ENCODE results near the gene MYL11. TPM values are rescaled to one million over a fixed set of nuclear protein-coding genes. Genes with fewer than 3 reads are reported as not detected.

MYL11 gene
- total RNA-seq, 2 donors from 2014 or later: 3.5 to 23.5 TPM

DNA sequence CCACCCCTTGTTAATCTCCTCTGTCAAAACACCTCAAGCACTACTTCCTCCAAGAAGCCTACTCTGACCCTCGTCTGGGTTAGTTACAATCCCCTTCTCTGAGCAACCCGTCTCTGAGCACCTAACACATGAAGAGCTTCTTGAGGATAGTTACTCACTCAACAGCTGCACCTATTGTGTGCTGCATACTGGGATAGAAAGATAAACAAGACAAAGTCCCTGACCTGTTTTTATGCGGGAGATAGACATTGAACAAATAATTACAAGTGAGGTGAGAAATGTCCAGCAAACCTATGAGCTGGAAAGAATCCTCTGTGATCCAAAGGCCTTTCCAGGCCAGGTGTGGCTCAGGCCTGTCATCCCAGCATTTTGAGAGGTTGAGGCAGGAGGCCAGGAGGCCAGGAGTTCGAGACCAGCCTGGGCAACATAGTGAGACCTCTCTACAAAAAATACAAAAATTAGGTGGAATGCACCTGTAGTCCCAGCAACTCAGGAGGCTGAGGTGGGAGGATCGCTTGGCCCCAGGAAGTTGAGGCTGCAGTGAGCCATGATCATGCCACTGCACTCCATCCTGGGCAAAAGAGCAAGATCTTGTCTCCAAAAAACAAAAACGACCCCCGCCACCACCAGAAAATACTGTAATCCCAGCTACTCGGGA is 27.3 kb downstream of the MYL11 start:
- intact Hi-C loops (cut with DNase I): loop anchor here (10.0 kb wide), 1 partner anchor 307 kb away; the partner anchor contains the start of genes TBX6 and YPEL3
- H3K9me3 ChIP-seq: no peaks in the 10 kb centered on the region
- 76% methylated on average over 8 of the region's 8 CpGs for WGBS
- no peak for DNase-seq (ENCODE audit: low spot score)
- no peak for TF ChIP-seq POLR2A (IDR thresholded peaks at IDR 0.05)
- H3K4me3 ChIP-seq: no peak overlapping the region
- no peak overlapping the region for H3K27ac ChIP-seq
- no peaks in the 10 kb centered on the region for H3K36me3 ChIP-seq
- no peaks in the 10 kb centered on the region for H3K27me3 ChIP-seq (replicated peaks; ENCODE audit: insufficient read depth)
- no peaks in the 10 kb centered on the region for H3K4me1 ChIP-seq (replicated peaks)

DNA sequence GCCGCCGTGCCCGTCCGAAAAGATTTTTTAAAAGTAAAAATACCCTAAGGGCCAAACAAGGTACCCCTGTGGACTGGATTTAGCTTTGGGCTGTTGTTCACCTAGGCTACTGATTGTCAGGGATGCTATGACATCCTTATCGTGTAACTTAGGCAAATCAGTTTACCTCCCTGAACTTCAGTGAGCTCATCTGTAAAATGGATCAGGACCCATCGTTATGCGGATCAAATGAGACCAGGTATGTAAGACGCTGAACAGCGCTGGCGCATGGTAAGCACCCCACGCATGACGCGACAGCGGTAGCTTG is 32.1 kb downstream of the MYL11 start:
- peak overlapping the region; percentile 69 to 75 for H3K4me3 ChIP-seq
- 14% methylated on average over 14 of the region's 14 CpGs for WGBS
- H3K4me1 ChIP-seq (replicated peaks): peaks cover 2% of the 10 kb centered on the region
- intact Hi-C loops (cut with DNase I): loop anchor here (10.0 kb wide), 1 partner anchor 312 kb away; the partner anchor contains the start of genes TBX6 and YPEL3
- TF ChIP-seq POLR2AphosphoS5 (IDR thresholded peaks at IDR 0.05) (no peak), POLR2A (IDR thresholded peaks at IDR 0.05) (no peak)
- TF ChIP-seq, protein P1, sequence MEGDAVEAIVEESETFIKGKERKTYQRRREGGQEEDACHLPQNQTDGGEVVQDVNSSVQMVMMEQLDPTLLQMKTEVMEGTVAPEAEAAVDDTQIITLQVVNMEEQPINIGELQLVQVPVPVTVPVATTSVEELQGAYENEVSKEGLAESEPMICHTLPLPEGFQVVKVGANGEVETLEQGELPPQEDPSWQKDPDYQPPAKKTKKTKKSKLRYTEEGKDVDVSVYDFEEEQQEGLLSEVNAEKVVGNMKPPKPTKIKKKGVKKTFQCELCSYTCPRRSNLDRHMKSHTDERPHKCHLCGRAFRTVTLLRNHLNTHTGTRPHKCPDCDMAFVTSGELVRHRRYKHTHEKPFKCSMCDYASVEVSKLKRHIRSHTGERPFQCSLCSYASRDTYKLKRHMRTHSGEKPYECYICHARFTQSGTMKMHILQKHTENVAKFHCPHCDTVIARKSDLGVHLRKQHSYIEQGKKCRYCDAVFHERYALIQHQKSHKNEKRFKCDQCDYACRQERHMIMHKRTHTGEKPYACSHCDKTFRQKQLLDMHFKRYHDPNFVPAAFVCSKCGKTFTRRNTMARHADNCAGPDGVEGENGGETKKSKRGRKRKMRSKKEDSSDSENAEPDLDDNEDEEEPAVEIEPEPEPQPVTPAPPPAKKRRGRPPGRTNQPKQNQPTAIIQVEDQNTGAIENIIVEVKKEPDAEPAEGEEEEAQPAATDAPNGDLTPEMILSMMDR (IDR thresholded peaks at IDR 0.05): no peak
- no peaks in the 10 kb centered on the region for H3K36me3 ChIP-seq
- H3K9me3 ChIP-seq: no peaks in the 10 kb centered on the region
- no peaks in the 10 kb centered on the region for H3K27me3 ChIP-seq (replicated peaks; ENCODE audit: insufficient read depth)
- peak overlapping the region; percentile 76 to 85 for H3K27ac ChIP-seq
- DNase-seq (ENCODE audit: low spot score): no peak

DNA sequence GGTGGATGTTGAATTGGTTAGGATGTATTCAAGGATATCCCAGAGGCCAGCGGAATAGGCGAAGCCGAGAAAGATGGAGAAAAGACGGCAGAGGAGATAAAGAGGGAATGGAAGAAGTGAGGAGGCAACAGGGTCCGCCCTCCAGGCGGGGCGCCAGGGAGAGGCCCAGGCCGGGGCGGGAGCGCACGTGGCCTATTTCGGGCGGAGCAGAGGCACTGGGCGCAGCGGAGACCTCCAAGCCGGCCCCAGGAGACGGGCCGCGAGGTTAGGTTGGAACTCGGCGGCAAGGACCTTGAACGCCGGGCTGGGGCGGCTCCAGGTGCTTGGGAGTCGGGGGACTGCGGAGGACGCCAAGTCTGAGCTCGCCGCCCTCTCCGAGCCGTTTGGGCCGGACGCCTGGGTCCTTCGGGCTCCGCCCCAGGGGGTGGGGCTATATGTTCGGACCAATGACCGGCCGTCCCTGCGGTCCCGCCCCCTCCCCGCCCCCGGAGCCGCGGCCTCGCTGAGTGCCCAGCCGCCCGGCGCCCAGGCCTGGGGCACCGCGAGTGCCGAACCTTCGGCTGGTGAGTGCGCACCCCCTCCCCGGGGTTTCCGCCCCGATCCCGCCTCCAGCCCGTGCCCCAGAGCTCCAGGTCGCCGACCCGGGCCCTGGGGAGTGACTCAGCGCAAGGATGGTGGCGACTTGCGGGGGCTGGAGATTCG is 32.7 kb downstream of the MYL11 start, which contains the start of gene ZNF771:
Gene ZNF771 (plus strand): TSS at position 505 of the 702 bp plus-strand sequence. CDS start 448 bp downstream, outside the sequence.
- Histone ChIP-seq H3K27ac (peak within 1 kb of the TSS; percentile 76 to 85), H3K4me3 (peak within 1 kb of the TSS; percentile 69 to 75), H3K27me3 (replicated peaks; ENCODE audit: insufficient read depth) (no peaks in the 10 kb centered on the region), H3K9me3 (no peaks in the 10 kb centered on the region), H3K36me3 (no peaks in the 10 kb centered on the region), H3K4me1 (replicated peaks) (peaks cover 2% of the 10 kb centered on the region)
- WGBS: under 1% methylated on average over 46 of the region's 65 CpGs
- TF ChIP-seq, protein P1 (IDR thresholded peaks at IDR 0.05): peak in 1 of 4 experiments; percentile 24
- TF ChIP-seq POLR2A (IDR thresholded peaks at IDR 0.05): peak; percentile 55
- peak; percentile 69 for TF ChIP-seq POLR2AphosphoS5 (IDR thresholded peaks at IDR 0.05)
- intact Hi-C loops (cut with DNase I): loop anchor here (10.0 kb wide), 1 partner anchor 312 kb away; the partner anchor contains the start of genes TBX6 and YPEL3
- peak; percentile 92 for DNase-seq (ENCODE audit: low spot score)

DNA sequence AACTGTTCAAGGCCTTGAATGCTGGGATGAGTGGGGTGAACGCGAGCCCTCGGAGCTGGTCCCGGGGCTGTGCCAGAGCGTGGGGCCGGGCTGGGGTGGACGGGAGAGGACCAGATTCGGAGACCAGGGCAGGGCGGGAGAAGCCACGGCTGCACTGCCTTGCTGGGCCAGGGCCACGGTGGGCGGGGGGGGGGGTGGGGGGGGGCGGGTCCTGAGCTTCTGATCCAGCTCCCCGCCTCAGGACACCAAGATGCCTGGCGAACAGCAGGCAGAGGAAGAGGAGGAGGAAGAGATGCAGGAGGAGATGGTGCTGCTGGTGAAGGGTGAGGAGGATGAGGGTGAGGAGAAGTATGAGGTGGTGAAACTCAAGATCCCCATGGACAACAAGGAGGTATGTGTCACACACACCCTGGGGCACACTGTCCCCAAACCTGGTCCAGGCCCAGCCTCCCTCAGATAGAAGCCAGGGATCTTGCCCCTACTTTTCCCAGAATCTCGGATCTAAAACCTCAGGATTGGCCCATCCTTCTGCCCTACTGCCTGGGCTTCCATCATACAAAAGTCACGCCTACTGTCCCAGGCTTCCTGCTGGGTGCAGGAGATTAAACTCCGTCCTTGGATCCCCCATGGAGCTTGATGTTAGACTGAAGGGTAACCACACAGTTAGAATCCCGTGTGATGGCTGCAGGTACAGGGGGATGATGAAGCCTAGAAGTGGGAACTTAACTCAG is 33.4 kb downstream of the MYL11 start:
- TF ChIP-seq POLR2A (IDR thresholded peaks at IDR 0.05) (no peak), POLR2AphosphoS5 (IDR thresholded peaks at IDR 0.05) (no peak)
- TF ChIP-seq, protein P1 (IDR thresholded peaks at IDR 0.05): no peak
- 12% methylated on average over 17 of the region's 19 CpGs for WGBS
- intact Hi-C loops (cut with DNase I): loop anchor here (10.0 kb wide), 1 partner anchor 313 kb away; the partner anchor contains the start of genes TBX6 and YPEL3
- peak overlapping the region; percentile 69 to 75 for H3K4me3 ChIP-seq
- no peaks in the 10 kb centered on the region for H3K27me3 ChIP-seq (replicated peaks; ENCODE audit: insufficient read depth)
- peak overlapping the region; percentile 76 to 85 for H3K27ac ChIP-seq
- H3K36me3 ChIP-seq: no peaks in the 10 kb centered on the region
- no peak for DNase-seq (ENCODE audit: low spot score)
- peaks cover 2% of the 10 kb centered on the region for H3K4me1 ChIP-seq (replicated peaks)
- no peaks in the 10 kb centered on the region for H3K9me3 ChIP-seq

All from prostate gland (tissue), 2 donors.